HG02763 (cell line): ENCODE data around the gene ZRANB3.
A peak's percentile ranks its signal among the peaks of the same experiment; 100 is the strongest.
"Not testable (repeated sequence)": the region's sequence is repeated elsewhere in the genome, so short reads cannot be mapped to it uniquely, and the experiment has no call there.

Source experiments
- ATAC-seq: cut with Tn5 transposase; IDR thresholded peaks from one replicate; pipeline ENCODE4 v1.9.1; 2021; ENCODE audit warnings: mild to moderate bottlenecking, moderate library complexity; ENCODE audit not compliant: unreplicated experiment

ZRANB3 gene

DNA sequence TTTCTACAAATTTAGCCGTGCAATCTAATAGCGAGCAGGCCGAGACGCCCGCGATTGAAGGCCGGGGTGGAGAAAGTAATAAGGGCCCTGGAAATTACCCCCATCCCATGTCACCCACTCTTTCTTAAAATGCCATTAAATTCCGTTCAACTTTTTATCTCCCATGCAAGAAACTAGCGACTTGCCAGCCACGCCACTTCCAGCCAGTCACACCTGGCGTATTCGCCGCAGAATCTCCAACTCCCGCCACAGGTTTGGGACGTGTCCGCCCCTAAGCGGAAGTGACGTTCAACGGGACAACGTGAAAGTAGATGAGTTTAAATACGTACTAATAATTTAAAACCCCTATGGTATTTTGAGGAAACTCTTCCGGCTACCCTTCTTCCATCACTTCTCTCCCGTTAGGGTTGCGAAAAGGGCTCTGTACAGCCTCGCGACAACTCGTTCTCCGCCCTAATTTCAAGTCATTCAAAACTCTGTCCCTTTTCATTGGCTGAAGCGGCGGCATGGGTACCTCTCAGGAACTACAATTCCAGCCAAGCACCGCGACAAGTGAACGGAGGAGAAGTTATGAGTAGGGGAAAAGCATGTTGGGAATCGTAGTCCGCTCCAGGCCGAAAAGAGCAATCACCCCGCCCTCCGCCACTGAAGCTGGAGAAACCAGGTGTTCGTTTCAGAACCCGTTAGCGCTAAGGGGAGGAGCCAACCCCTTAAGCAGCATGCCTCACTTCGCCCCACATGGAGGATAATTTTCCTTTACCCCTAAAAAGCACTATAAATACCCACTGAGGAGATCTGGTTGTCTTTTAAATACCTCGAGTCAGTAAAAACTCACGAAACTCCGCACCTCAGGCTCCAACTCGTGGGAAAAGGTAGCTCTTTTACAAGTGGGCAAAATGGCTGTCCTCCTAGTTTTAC lies at the start of gene ZRANB3:
Gene ZRANB3, minus strand, starts transcription at position 906 of the 918 bp plus-strand sequence.
- ATAC-seq: peak; percentile 71

DNA sequence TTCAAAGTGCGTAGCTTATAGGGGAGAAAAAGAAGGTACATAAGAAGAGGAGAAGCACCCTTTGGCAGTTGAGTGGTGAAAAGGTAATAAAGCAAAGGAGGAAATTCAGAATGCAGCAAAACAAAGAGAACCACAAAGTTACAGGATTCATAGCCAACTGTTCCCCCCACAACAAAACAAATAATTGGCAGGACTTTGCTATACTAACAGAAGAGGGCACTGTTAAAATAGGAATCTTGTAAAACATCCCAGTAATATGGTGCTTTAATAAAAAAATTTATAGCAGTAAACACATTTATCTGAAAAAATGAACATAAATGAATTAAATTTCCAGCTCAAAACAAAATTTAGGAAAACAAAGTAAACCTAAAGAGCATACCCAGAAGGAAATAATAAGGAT lies 42.6 kb upstream of the ZRANB3 start:
- no peak for ATAC-seq

DNA sequence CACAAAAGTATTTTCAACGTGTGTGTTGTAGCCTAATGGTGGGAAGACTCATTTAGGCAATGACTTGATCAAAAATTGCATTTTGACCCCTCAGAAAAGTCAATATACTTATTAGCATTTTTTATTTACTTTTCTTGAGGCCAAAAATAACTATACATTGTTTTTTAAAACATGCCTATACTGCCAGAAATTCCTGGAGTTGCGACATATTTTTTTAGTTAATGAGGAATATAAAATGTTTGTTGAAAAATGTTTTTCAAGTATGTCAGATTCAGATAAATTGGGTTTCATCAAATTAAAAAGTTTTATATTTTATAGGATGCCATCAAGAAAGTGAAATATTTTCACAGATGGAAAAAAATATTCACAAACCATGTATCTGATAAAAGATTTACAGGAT lies 39.9 kb upstream of the ZRANB3 start:
- no peak for ATAC-seq

DNA sequence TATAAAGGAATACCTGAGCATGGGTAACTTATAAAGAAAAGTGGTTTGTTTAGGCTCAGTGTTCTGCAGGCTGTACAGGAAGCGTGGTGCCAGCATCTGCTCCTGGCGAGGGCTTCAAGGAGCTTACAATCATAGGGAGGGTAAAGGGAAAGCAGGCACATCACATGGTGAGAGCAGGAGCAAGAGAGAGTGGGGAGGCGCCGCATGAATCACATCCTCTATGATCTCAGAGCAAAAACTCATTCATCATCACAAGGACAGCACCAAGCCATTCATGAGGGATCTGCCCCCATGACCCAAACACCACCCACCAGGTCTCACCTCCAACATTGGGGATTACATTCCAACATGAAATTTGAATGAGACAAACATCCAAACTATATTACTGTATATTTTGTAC lies 32.8 kb upstream of the ZRANB3 start:
- ATAC-seq: no peak

DNA sequence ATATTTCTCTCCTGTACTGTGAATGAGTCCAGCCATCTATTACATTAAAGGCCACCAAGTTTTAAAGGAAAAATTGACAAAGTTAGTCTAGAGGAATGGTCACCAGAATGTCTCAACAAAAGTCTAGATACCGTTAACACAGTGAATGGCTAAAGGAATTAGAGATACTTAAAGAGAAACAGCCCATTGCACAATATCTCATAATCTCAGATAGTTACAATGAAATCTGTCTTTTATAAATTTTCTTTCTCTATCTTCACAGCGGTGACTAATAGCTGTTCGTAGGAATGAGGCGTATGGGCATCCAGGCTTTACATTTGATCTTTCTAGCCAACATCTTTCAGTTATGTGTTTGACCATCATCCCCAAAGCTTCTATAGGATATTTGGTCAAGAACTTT lies 30.9 kb upstream of the ZRANB3 start:
- no peak for ATAC-seq

DNA sequence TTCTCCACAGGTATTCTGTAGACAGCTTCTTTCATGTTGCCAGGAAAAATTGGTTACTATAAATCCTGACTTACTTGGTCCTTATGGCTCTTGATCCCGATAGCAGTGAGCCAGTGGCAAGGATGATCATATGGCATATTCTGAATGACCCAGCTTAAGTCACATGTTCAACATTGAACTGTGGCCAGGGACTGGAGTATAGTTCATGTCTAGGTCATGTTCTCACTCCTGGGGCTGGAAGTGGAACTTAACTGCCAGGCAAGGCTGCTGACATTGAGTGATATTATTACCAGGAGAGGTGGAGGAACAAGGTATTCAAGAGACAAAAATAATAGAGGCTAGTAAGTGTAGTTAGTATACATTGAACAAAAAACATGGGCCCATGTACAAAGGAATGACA lies 26.5 kb upstream of the ZRANB3 start:
- ATAC-seq: no peak

DNA sequence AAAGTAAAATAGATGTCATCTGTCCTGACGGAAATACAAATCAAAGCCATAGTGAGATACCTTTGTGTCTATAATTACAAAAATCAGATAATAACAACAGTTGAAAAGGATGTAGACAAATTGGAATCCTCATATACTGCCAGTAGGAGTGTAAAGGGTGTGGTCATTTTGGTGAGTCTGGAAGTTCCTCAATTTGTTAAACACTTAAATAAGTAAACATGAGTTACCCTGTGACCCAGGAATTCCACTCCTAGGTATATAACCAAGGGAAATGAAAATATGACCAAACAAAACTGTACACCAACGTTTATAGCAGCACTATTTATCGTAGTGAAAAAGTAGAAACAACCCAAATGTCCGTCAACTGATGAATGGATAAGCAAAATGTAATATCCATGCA lies 24.3 kb upstream of the ZRANB3 start:
- ATAC-seq: no peak

DNA sequence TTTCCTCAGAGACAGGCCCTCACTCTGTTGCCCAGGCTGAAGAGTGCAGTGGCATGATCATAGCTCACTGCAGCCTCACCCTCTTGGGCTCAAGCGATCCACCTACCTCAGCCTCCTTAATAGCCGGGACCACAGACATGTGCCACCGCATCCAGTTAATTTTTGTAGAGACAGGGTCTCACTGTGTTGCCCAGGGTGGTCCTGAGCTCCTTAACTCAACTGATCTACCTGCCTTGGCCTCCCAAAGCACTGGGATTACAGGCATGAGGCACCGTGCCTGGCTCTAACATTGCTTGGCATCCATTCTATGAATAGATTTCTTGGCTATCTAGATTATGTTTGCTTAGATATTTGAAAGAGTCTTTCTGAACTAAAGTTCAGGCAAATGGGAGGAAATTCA lies 21.9 kb upstream of the ZRANB3 start:
- no peak for ATAC-seq

DNA sequence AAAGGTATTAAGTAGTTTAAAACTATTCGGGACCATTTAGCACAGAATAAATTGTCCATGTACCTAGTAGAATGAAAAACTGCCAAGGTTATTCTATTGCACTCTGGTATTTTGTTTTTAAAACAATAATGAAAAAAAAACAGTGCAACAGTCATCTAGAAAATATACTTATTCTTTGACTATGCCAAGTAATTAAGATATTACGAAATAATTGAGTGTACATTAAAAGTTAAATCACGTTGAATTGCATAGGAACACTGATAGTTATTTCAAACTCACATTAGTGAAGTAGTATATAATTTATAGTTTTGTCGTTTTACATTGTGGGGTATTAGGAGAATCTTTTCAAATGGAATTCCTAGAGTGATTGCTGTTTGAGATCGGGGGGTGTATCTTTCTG lies 20.3 kb upstream of the ZRANB3 start:
- no peak for ATAC-seq

DNA sequence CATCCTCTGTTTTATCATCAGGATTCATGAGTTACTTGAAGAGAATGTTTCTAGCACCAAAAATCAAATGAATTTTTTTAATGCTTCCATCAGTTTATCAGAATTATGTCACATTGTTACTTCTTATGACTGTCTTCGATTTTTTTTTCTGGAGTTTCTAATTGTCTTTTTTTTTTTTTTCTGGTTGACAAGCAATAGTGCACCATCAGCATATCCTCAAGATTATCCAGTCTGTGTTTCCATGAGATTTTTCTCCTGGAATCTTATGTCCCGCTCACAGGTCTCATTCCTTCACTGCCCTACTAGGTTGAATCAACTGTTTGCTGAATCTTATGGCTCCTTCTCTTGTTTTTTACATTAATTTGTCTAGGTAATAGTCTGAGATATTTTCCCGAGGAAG lies 16.3 kb upstream of the ZRANB3 start:
- no peak for ATAC-seq

DNA sequence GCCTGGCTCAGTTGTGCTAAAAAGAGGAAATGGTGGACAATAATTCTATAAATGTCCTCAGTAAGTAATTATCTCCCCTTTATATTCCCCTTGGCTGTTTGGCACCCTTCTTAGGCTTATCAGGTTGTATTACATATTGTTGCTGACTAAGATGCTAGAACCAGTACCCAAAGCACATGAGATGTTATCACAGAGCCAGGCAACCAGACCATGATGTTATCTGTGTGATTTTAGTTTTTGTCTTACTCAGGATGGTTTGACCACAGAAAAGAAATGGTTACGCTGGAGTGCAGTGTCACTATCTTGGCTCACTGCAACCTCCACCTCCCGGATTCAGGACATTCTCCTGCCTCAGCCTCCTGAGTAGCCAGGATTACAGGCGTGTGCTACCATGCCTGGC lies 15.4 kb upstream of the ZRANB3 start:
- no peak for ATAC-seq

DNA sequence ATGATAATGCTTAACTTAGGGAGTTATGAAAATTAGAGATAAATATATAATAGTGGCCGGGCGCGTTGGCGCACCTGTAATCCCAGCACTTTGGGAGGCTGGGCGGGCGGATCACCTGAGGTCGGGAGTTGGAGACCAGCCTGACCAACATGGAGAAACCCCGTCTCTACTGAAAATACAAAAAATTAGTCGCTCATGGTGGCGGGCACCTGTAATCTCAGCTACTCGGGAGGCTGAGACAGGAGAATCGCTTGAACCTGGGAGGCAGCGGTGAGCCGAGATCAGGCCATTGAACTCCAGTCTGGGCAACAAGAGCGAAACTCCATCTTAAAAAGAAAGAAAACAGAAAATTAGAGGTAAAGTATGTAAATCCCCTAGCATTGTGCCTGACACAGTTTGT lies 2.5 kb upstream of the ZRANB3 start:
- ATAC-seq: not testable (repeated sequence)

DNA sequence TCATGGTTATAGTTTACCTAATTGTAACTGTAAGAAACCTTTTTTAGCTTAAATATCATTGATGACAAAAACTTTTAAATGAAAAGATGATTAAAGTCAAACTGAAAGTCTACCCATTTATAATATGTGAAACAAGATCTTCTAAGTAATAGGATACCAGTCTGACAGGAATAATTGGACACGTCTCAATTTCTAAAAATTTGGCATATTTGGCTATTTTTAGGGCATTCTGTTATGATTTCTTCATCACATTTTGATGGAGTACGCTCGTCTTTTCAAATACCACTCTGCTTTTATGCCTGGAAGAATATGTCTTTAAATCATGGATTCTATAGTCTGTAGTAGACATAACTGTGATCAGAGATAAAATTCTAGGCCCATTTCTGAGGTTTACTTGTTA lies 1.6 kb upstream of the ZRANB3 start:
- no peak for ATAC-seq

DNA sequence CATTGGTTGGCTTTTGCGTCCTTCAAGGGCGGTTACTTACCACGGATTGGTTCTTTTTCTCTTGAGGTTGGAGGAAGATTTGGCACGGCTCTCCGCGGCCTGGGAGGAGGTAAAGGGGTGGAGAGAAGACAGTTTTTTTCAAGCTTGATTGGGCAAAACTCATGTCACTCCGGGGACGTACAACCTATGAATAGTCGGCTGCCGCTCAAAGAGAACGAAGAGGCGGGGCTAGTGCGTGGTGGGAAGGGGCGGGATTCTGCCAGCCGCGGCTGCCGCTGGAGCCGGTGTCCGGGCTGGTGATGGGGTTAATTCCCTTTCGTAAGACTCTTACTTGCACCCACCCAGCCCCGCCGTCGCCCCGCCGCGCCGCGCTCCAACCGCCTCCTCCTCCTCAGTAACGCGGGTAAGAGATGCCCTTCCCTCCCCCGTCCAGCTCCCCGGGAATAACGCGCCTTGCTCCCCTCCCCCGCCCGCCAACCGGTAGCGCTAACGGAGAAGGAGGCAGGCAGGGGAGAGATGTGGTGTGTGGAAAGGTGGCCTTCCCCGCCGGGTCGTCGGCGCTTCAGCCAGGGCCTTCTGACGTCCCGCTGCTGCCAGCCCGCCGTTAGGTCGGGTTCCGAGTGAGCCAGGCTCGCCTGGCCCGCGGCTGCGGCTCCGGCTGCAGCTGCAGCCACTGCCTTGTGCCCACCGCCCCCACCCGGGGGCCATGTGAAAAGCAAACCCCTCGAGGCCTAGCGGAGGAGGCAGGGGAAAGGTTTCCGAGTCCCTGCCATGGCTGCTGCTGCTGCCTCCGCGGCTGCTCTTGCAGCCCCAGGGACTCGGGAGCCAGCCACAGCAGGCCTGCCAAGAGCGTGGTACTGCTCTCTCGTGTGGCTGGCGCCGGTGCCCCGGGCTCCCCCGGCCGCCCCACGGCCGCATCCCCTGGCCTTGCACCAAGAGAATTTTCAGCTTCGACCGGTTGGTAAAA lies 496 bp upstream of the ZRANB3 start, which contains the start of gene R3HDM1:
Gene R3HDM1, plus strand, starts transcription at position 254 of the 967 bp plus-strand sequence. CDS start 73,362 bp downstream, outside the sequence.
- ATAC-seq: peak; percentile 76

DNA sequence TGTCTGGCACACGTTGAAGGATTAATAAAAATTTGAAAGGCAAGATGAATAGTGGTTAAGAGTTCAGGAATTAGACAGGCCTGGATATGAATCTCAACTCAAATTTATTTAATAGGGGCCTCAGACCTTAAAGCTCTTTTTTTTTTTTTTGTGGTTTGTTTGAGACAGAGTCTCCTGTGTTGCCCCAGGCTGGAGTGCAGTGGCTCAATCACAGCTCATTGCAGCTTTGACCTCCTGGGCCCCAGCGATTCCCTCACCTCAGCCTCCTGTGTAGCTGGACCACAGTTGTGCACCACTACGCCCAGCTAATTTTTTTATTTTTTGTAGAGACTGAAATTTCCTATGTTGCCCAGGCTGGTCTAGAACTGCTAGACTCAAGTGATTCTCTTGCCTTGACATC lies 3.0 kb downstream of the ZRANB3 start:
- ATAC-seq: no peak

DNA sequence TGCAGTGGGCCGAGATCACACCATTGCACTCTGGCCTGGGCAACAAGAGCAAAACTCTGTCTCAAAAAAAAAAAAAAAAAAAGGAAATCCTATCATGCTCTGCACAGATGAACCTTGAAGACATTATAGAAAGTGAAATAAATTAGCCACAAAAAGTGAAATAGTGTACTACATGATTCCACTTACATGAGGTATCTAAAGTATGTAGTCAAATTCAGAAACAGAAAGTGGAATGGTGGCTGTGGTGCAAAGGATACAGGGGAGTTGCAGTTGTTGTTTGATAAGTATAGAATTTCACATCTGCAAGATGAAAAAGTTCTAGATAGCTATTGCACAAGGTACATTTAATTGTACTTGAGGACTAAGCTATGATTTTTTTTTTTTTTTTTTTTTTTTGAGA lies 5.2 kb downstream of the ZRANB3 start:
- ATAC-seq: no peak

DNA sequence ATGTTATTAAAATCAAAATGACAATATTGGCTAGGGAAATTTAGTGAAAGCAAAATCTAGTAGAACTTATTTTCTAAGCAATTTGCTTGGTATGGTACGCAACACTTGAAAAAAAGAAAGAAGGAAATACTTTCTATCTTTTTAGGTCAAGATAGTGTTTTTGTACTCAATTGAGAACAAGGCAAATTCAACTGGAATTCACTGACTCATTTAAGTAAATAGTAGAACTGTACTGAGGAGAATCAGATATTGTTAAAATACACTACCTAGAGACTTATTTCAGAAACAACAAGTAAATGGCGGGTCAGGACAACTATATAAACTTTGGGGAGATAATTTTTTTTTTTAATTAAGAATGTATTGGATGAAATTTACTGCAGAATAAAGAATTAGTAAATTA lies 18.9 kb downstream of the ZRANB3 start:
- ATAC-seq: no peak

DNA sequence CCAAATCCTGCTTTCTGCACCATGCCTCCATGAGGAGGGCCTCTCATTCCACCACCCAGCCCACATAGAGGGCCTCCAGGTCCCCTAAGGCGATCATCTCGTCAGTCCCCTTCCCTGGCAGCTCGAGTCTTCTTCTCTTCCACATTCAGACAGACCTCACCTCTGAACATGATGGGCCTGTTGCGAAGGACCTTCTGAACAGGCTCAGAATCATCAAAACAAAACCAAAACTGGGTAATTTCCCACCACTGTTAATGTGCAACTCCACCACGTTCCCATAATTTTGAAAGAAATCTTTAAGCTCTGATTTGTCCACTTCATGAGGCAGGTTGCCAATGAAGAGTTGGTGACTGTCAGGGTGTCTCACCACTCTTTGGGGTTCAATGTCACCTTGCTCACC lies 20.4 kb downstream of the ZRANB3 start:
- ATAC-seq: no peak

DNA sequence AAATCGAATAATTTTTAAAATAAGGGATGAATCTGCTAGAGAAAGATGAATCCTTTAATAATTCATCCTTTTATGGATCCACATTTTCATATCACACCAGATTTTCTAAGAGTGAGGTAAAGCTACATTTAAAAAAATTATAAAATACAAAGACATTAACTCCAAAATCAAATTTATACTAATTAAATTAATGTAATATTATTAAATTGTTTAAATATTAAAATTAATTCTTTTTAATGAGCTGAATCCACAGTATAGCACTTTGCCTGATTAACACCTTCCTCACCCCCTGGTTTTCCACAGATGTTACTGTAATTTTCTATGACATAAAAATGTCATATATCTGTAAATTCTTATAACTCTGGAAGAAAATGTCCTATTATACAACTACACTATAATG lies 26.2 kb downstream of the ZRANB3 start:
- no peak for ATAC-seq

DNA sequence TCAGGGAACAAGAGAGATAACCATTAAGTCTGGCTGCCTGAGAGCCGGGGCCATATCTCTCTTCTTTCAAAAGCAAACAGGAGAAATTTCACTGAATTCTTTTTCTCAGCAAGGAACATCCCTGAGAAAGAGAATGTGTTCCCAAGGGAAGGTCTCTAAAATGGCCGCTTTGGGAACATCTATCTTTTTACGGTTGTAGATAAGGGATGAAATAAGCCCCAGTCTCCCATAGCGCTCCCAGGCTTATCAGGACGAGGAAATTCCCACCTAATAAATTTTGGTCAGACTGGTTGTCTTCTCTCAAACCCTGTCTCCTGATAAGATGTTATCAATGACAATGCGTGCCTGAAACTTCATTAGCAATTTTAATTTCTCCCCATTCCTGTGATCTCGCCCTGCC lies 32.4 kb downstream of the ZRANB3 start:
- ATAC-seq: not testable (repeated sequence)

DNA sequence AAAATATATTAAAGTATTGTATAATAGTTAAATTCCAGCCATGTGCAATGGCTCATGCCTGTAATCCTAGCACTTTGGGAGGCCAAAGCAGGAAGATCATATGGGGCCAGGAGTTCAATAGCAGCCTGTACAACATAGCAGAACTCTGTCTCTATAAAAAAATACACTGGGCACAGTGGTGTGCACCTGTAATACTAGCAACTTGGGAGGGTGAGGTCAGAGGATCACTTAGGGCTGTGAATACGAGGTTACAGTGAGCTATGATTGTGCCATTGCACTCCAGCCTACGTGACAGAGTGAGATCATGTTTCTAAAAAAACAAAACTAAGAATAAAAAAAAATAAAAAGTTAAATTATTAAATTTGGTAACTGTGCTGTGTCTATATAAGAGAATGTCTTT lies 36.1 kb downstream of the ZRANB3 start:
- no peak for ATAC-seq

DNA sequence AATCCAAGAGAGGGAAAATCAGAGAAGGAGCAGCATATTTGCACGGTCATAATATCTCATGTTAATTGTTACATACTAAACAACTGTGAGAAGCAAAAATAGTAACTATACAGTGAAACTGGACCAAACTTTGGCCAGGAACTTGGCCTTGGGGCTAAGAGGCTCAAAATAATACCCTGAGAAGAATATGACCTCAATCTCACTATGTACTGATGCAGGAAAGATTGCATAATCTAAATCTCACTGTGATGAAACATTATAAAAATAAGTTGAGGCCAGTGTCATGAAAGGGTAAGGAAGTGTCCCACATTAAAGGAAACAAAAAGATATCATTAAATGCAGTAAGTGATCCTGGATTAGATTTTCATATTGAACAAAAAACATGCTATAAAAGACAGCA lies 36.5 kb downstream of the ZRANB3 start:
- ATAC-seq: no peak
